NT2/D1 (cell line): Measurements from ENCODE around the gene DSCAML1.
"Not testable (repeated sequence)": the region's sequence is repeated elsewhere in the genome, so short reads cannot be mapped to it uniquely, and the experiment has no call there.

Experiments used
- DNase-seq: peaks from one replicate; pipeline ENCODE4 v3.0.0-alpha.2; 2011; ENCODE audit warnings: low read depth, low spot score
- H3K27me3 ChIP-seq: 2 replicates; pipeline ENCODE4 v1.6.0; 2011; ENCODE audit warnings: mild to moderate bottlenecking; ENCODE audit not compliant: insufficient read length, insufficient read depth
- H3K36me3 ChIP-seq: 2 replicates; pipeline ENCODE4 v1.6.1; 2011; ENCODE audit warnings: mild to moderate bottlenecking, low read length, mixed read lengths; ENCODE audit not compliant: insufficient read depth, insufficient read length
- H3K4me1 ChIP-seq: 2 replicates; pipeline ENCODE4 v1.5.1; 2011; ENCODE audit not compliant: insufficient read depth, insufficient read length
- H3K4me3 ChIP-seq: 2 replicates; pipeline ENCODE4 v1.5.1; 2011; ENCODE audit warnings: low read depth; ENCODE audit not compliant: insufficient read length
- H3K9ac ChIP-seq: 2 replicates; pipeline ENCODE4 v1.6.0; 2011; ENCODE audit warnings: low read depth; ENCODE audit not compliant: insufficient read length
- H3K9me3 ChIP-seq: 2 replicates; pipeline ENCODE4 v1.5.1; 2011; ENCODE audit warnings: mild to moderate bottlenecking, low read length; ENCODE audit not compliant: insufficient read depth
- SUZ12 ChIP-seq: IDR thresholded peaks from 2 replicates; pipeline ENCODE4 v1.6.1; 2011; ENCODE audit not compliant: insufficient read length, insufficient read depth; ENCODE audit errors: extremely low read depth
- YY1 ChIP-seq: IDR thresholded peaks from 2 replicates; pipeline ENCODE4 v1.6.1; 2011; ENCODE audit not compliant: insufficient read length, insufficient read depth
- ZNF274 ChIP-seq: IDR thresholded peaks from 2 replicates; pipeline ENCODE4 v1.6.1; 2011; ENCODE audit warnings: mild to moderate bottlenecking, low read depth, low read length

Gene DSCAML1

DNA sequence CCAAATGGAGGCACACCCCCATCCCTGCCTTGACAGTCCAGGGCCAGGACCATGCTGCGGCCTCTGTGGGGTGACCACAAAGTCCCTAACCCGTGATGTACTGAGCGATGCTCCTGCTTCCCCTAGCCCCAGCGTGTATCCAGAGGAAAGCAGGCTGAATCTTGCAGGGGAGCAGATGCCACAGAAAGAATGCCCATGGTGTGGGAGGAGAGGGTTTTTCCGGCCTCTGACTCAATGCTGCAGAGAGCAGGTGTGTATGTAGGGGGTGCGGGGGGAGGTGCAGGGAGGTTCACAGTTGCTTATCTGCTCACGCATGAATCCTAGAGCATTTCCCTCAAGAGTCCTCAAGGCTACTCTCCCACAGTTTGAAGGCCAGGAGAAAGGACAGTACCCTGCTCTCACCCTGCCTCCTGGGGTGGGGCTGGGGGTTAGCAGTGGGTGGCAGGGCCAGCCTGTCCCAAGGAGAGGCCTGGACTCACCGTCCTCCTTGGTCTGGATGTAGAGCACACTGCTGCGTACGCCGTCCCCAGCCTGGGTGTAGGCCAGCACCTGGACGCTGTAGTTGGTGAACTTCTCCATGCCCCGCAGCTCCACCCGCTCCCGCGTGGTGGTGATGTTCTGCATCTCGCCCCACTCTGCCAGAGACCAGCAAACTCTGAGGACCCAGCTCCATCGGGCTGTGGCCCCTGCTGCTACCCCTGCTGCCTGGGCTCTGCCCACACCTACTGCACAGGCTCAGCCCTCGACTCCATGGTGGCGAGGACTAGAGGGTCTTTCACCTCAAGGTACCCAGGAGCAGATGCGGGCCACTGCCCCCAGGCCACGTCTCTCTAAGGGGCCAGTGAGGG lies 338.5 kb downstream of the DSCAML1 start:
- peaks cover 9% of the 10 kb centered on the region for H3K4me1 ChIP-seq
- DNase-seq = no peak

DNA sequence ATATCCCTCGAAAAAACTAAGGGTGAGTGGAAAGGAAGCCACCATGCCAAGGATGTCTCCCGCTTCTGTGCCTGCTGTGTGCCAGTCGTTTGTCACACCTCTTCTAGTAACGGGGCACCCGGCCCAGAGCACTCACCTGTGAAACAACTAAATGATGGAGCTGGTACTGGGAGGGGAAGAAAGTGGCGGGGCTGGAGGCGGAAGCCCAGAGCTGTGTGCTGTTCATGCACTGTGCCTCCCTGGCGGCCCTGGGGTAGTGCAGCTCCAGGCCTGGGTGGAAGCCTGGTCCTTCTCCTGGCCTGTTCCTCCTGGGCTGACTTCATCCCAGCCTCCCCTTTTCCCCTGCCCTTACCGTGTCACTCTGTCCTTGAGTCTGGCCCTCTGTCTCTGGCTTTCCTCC lies 339.2 kb downstream of the DSCAML1 start:
- TF ChIP-seq ZNF274 (no peak), SUZ12 (no peak), YY1 (no peak)
- H3K4me1 ChIP-seq = peaks cover 9% of the 10 kb centered on the region
- H3K9me3 ChIP-seq = peaks cover 9% of the 10 kb centered on the region
- no peaks in the 10 kb centered on the region for H3K36me3 ChIP-seq
- no peak overlapping the region for H3K9ac ChIP-seq
- H3K4me3 ChIP-seq = no peak overlapping the region
- DNase-seq = no peak
- H3K27me3 ChIP-seq = no peaks in the 10 kb centered on the region

More for the DNA sequence above, 338.5 kb downstream of the DSCAML1 start:
- H3K9me3 ChIP-seq = peaks cover 9% of the 10 kb centered on the region
- TF ChIP-seq SUZ12 (no peak), ZNF274 (no peak), YY1 (no peak)
- H3K27me3 ChIP-seq = no peaks in the 10 kb centered on the region
- H3K9ac ChIP-seq = no peak overlapping the region
- no peak overlapping the region for H3K4me3 ChIP-seq
- H3K36me3 ChIP-seq = no peaks in the 10 kb centered on the region

DNA sequence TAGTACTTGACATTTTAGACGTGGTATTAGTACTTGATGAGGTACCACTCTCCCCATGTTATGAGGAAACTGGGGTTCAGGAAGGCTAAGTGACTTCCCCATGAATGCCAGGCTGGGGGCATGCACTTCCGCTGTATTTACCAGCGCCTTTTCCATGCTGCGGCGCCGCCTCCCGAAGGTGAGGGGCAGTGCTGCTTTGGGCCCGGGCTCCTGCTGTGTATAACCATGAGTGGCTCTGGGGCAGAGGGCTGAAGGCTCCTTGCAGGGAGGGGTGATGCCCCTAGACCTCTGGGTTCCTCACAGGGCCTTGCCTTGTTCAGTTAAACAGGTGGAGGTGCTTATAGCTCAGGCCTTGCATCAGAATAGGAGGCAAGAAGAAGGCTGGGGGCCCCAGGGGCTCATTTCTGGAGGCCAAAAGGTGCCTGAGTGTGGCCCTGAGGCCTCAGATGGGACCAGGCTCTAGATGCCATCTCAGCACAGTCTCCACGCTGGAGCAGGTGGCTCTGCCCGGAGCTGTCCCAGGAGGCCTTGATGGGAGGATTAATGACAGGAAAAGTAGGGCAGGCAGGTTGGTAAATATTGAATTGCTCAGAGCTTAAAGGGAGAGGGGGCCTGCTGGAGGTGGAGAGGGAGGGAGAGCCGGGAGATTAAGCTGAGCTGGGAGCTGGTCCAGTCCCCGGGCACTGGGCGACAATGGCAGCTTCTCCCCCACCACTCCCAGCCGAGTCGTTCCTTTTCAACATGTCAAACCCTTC lies 339.8 kb downstream of the DSCAML1 start:
- Histone ChIP-seq H3K36me3 (no peaks in the 10 kb centered on the region), H3K4me1 (peaks cover 9% of the 10 kb centered on the region), H3K9ac (no peak overlapping the region), H3K27me3 (no peaks in the 10 kb centered on the region), H3K4me3 (no peak overlapping the region), H3K9me3 (peaks cover 9% of the 10 kb centered on the region)
- TF ChIP-seq SUZ12 (no peak), YY1 (no peak), ZNF274 (no peak)
- no peak for DNase-seq

DNA sequence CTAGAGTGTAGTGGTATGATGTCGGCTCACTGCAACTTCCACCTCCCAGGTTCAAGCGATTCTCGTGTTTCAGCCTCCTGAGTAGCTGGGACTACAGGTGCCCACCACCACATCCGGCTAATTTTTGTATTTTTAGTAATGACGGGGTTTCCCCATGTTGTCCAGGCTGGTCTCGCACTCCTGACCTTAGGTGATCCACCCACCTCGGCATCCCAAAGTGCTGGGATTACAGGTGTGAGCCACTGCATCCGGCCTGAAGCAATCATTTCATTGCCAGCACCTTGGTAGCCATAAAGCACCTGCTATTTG lies 340.3 kb downstream of the DSCAML1 start:
- H3K4me3 ChIP-seq, H3K9ac ChIP-seq, H3K4me1 ChIP-seq, H3K9me3 ChIP-seq, DNase-seq, H3K27me3 ChIP-seq, H3K36me3 ChIP-seq: not testable (repeated sequence)

DNA sequence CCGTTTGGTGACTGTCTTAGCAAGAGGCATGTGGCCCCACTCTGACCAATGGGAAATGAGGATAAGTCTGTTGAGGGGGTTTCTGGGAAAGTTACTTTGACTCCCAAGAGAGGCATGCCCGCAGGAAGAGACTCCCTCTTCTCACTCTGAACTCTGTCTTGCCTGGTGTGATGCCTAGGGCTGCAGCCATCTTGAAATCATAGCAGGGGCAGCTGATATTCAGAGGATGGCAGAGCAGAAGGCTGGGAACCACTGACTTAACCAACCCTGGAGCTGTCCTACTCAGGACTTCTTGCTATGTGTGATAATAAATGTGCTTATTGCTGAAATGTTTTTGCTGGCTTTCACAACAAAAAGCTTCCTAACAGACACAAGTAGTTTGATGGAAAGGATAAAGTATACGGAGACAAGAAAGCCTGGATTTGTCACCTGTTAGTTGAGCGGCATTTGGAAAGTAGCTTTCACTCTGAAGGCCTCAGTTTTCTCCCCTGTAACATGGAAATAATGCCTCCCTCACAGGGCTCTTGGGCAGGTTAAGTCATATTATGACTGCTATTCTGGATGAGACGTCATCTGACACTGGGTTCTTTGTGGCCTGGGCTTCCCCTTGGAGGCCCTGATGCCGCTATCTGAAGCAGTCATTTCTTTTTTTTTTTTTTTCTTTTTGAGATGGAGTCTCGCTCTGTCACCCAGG lies 340.8 kb downstream of the DSCAML1 start:
- no peak for DNase-seq
- Histone ChIP-seq H3K4me3 (no peak overlapping the region), H3K36me3 (no peaks in the 10 kb centered on the region), H3K4me1 (peaks cover 9% of the 10 kb centered on the region), H3K27me3 (no peaks in the 10 kb centered on the region), H3K9me3 (peaks cover 9% of the 10 kb centered on the region), H3K9ac (no peak overlapping the region)
- TF ChIP-seq YY1 (no peak), ZNF274 (no peak), SUZ12 (no peak)

DNA sequence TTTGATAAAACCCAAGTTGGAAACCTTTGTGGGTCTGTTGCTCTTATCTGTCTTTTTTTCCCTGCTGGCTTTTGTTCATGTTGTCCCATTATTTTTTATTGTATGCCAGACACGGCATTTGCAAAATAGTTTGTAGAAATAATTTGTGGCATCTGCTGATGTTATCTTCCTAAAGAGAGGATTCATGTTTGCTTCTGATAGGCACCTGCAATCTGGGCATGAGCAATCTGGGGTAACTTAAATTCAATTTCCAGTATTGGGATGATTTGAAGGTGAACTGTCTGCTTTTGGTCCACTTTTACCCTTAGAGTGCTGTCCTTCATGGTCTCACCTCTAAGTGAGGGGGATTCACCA lies 342.5 kb downstream of the DSCAML1 start:
- TF ChIP-seq ZNF274 (no peak), YY1 (no peak), SUZ12 (no peak)
- Histone ChIP-seq H3K4me1 (peaks cover 9% of the 10 kb centered on the region), H3K27me3 (no peaks in the 10 kb centered on the region), H3K9ac (no peak overlapping the region), H3K4me3 (no peak overlapping the region), H3K9me3 (peaks cover 9% of the 10 kb centered on the region), H3K36me3 (no peaks in the 10 kb centered on the region)
- no peak for DNase-seq

DNA sequence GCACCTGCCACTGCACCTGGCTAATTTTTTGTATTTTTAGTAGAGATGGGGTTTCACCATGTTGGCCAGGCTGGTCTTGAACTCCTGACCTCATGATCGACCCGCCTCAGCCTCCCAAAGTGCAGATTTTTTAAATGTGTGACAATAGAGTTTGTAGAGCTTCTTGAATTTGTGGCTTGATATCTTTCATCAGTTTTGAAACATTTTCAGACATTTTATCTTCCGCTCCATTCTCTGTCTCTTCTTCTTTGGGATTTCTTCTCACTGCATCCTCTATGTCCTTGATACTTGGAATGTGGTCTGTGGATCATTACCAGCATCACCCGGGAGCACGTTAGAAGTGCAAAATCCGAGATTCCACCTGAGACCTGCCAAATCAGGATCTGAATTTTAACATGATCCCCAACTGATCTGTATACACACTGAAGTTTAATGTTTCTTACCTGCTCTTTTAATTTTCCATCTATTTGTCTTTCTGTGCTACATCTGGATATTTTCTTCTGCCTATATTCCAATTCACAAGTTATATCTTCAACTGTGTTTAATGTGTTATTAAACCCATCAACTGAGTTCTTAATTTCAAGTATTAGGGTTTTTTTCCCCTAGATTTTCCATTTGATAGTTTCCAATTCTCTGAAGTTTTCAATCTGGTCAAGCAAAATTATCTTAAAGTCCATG lies 343.0 kb downstream of the DSCAML1 start:
- TF ChIP-seq YY1 (no peak), ZNF274 (no peak)
- Histone ChIP-seq H3K27me3 (no peaks in the 10 kb centered on the region), H3K9me3 (peaks cover 9% of the 10 kb centered on the region)

More for the DNA sequence above, 343.0 kb downstream of the DSCAML1 start:
- Histone ChIP-seq H3K4me3 (no peak overlapping the region), H3K4me1 (peaks cover 9% of the 10 kb centered on the region), H3K36me3 (no peaks in the 10 kb centered on the region), H3K9ac (no peak overlapping the region)
- no peak for DNase-seq
